SK-N-SH treated with all-trans-retinoic acid at 6 μM for 48 hours (cell line): ENCODE measurements around the gene ARPC3.
A peak's percentile ranks its signal among the peaks of the same experiment; 100 is the strongest.

Experiments used
- ATAC-seq: fragments of 200-7000 bp; cut with Tn5 transposase; 3 replicates; pipeline ENCODE4 v1.9.1; 2020; ENCODE audit warnings: mild to moderate bottlenecking, moderate library complexity
- PPARA ChIP-seq: fragments of 250-450 bp; sonication (Bioruptor Pico); IDR thresholded peaks from 2 replicates; pipeline ENCODE4 v1.5.0; 2020; ENCODE audit warnings: mild to moderate bottlenecking, borderline replicate concordance
- ZFP3 ChIP-seq: fragments of 250-450 bp; sonication (Bioruptor Pico); IDR thresholded peaks from 2 replicates; pipeline ENCODE4 v1.5.0; 2020; ENCODE audit warnings: mild to moderate bottlenecking, moderate library complexity

The ARPC3 gene

GRCh38 chr12:110403146-110403975 lies 46.8 kb downstream of the ARPC3 start, which contains the start of gene ANAPC7:
TSS of gene ANAPC7 (minus strand) at chr12:110403708. CDS start at chr12:110403627, 81 bp downstream.
- TF ChIP-seq ZFP3 (no peak), PPARA (CRISPR knock-in tag) (no peak)
- peak; percentile 98 for ATAC-seq
